ENCODE measurements around the gene TSHZ2.

- no peak for TF ChIP-seq CTCF (IDR thresholded peaks at IDR 0.05 in 4 of 5, conservative IDR thresholded peaks at IDR 0.05 in 1 of 5)
- no peak for TF ChIP-seq POLR2A (IDR thresholded peaks at IDR 0.05)
Observed at GRCh38 chr20:53128004-53128403, 155.8 kb downstream of the TSHZ2 start.
